COLO668 (cell line): Measurements from ENCODE around the gene IL33.

ENCODE experiments used
- DNase-seq: peaks from one replicate; lab custom pipeline; 2025; ENCODE audit not compliant: unreplicated experiment; lab: John Stamatoyannopoulos, UW

The IL33 gene

GRCh38 chr9:6216002-6216401 lies 395 bp downstream of the IL33 start:
- DNase-seq = no peak

GRCh38 chr9:6216951-6217350 lies 1.3 kb downstream of the IL33 start:
- no peak for DNase-seq

GRCh38 chr9:6218099-6218502 lies 2.5 kb downstream of the IL33 start:
- DNase-seq = no peak

- no peak for DNase-seq
Measured at GRCh38 chr9:6219040-6219439, 3.4 kb downstream of the IL33 start.

- no peak for DNase-seq
Measured at GRCh38 chr9:6219981-6220380, 4.4 kb downstream of the IL33 start.

- DNase-seq = no peak
Measured at GRCh38 chr9:6224393-6225154, 9.0 kb downstream of the IL33 start.

- DNase-seq = no peak
Measured at GRCh38 chr9:6226696-6227095, 11.1 kb downstream of the IL33 start.

GRCh38 chr9:6229186-6229585 lies 13.6 kb downstream of the IL33 start:
- no peak for DNase-seq

GRCh38 chr9:6229619-6230018 lies 14.0 kb downstream of the IL33 start:
- DNase-seq = peak; percentile 24

GRCh38 chr9:6230037-6230780 lies 14.6 kb downstream of the IL33 start:
- no peak for DNase-seq

- DNase-seq = no peak
Measured at GRCh38 chr9:6232336-6232945, 16.8 kb downstream of the IL33 start.

GRCh38 chr9:6234014-6234413 lies 18.4 kb downstream of the IL33 start:
- no peak for DNase-seq

GRCh38 chr9:6237267-6237666 lies 21.7 kb downstream of the IL33 start:
- no peak for DNase-seq

- DNase-seq = no peak
Measured at GRCh38 chr9:6239048-6239461, 23.4 kb downstream of the IL33 start.

- DNase-seq = no peak
Measured at GRCh38 chr9:6239694-6240093, 24.1 kb downstream of the IL33 start.

GRCh38 chr9:6243746-6244145 lies 28.1 kb downstream of the IL33 start:
- no peak for DNase-seq

- no peak for DNase-seq
Measured at GRCh38 chr9:6247266-6247665, 31.7 kb downstream of the IL33 start.

GRCh38 chr9:6268826-6269397 lies 53.3 kb downstream of the IL33 start:
- no peak for DNase-seq

GRCh38 chr9:6270896-6271295 lies 55.3 kb downstream of the IL33 start:
- DNase-seq = no peak

- DNase-seq = no peak
Measured at GRCh38 chr9:6271508-6272228, 56.1 kb downstream of the IL33 start.

GRCh38 chr9:6272229-6272598 lies 56.6 kb downstream of the IL33 start:
- DNase-seq = no peak
